AG04450 (cell line): Measurements from ENCODE around the gene SNAPC4. TPM values are rescaled to one million over a fixed set of nuclear protein-coding genes. Genes with fewer than 3 reads are reported as not detected.

Source experiments
- CTCF ChIA-PET: fragments of 300-600, 350-600 bp; formaldehyde crosslinking; extraction: SDS; loops from one replicate; lab custom pipeline; 2022; ENCODE audit warnings: antibody characterized with exemption, inconsistent platforms; lab: Charles Lee
- POLR2A ChIA-PET: fragments of 350-600 bp; formaldehyde crosslinking; extraction: SDS; loops from one replicate; lab custom pipeline; 2021; ENCODE audit warnings: antibody characterized with exemption, inconsistent platforms; lab: Yijun Ruan, JAX
- DNase-seq: peaks from one replicate; pipeline ENCODE4 v3.0.0-alpha.2; 2011; ENCODE audit warnings: low read depth, low spot score
- H3K27ac ChIP-seq: one replicate; pipeline ENCODE4 v1.5.1; 2012; ENCODE audit warnings: low read depth, low read length, control low read depth
- H3K27me3 ChIP-seq: one replicate; pipeline ENCODE4 v1.6.0; 2012; ENCODE audit warnings: low read length; ENCODE audit not compliant: control insufficient read depth, insufficient read depth
- H3K4me3 ChIP-seq: 2 replicates; pipeline ENCODE4 v1.5.1; 2011; ENCODE audit warnings: mild to moderate bottlenecking, low read depth, low read length, control low read depth
- H3K9me3 ChIP-seq: 2 replicates; pipeline ENCODE4 v1.5.1; 2012; ENCODE audit warnings: low read length; ENCODE audit not compliant: control insufficient read depth, insufficient read depth
- CTCF ChIP-seq: IDR thresholded peaks from 2 replicates; pipeline ENCODE4 v1.5.1; 2011; ENCODE audit warnings: low read depth, low read length, control low read depth, inconsistent platforms
- polyA plus RNA-seq: library from polyadenylated mRNA; depleted of rRNA; stranded (reverse); fragments of >200 nt; gene quantifications from 2 replicates; pipeline ENCODE4 v1.2.3, GENCODE V29; 2011

SNAPC4 gene
- polyA plus RNA-seq, 1 experiment, result 2.2 TPM

GRCh38 chr9:136437430-136437829, 37.5 kb upstream of the SNAPC4 start:
- Histone ChIP-seq H3K27ac (no peak overlapping the region), H3K27me3 (no peaks in the 10 kb centered on the region), H3K4me3 (peak overlapping the region; percentile 69), H3K9me3 (peaks cover 5% of the 10 kb centered on the region; the same call in 1 of the 2 replicates)
- no peak for TF ChIP-seq CTCF
- ChIA-PET CTCF (no interaction called here), POLR2A (no interaction called here)
- no peak for DNase-seq

GRCh38 chr9:136436055-136436634, 36.2 kb upstream of the SNAPC4 start:
- H3K9me3 ChIP-seq, result peaks cover 5% of the 10 kb centered on the region; the same call in 1 of the 2 replicates
- H3K27ac ChIP-seq, result no peak overlapping the region
- no peaks in the 10 kb centered on the region for H3K27me3 ChIP-seq
- DNase-seq, result no peak
- no peak overlapping the region for H3K4me3 ChIP-seq
- CTCF ChIA-PET, result no interaction called here
- POLR2A ChIA-PET, result no interaction called here
- no peak for TF ChIP-seq CTCF

GRCh38 chr9:136434580-136435169, 34.7 kb upstream of the SNAPC4 start:
- Histone ChIP-seq H3K27ac (no peak overlapping the region), H3K9me3 (peaks cover 5% of the 10 kb centered on the region; the same call in 1 of the 2 replicates), H3K4me3 (no peak overlapping the region), H3K27me3 (no peaks in the 10 kb centered on the region)
- no peak for DNase-seq
- POLR2A ChIA-PET, result no interaction called here
- no peak for TF ChIP-seq CTCF
- CTCF ChIA-PET, result interaction anchor here (0.6 kb wide), 1 partner anchor 45 kb away, joined by 3 read pairs; no protein-coding TSS in a partner anchor

- no peak for TF ChIP-seq CTCF
- POLR2A ChIA-PET, result interaction anchor here (0.6 kb wide), 1 partner anchor 14 kb away, joined by 4 read pairs; no protein-coding TSS in a partner anchor
- DNase-seq, result no peak
- Histone ChIP-seq H3K27ac (no peak overlapping the region), H3K4me3 (no peak overlapping the region), H3K9me3 (peaks cover 5% of the 10 kb centered on the region; the same call in 1 of the 2 replicates), H3K27me3 (no peaks in the 10 kb centered on the region)
- CTCF ChIA-PET, result interaction anchor here (0.6 kb wide), 1 partner anchor 46 kb away, joined by 3 read pairs; no protein-coding TSS in a partner anchor
Observed at GRCh38 chr9:136433849-136434579, 34.0 kb upstream of the SNAPC4 start.
